Activated T-cell treated with anti-CD3 and anti-CD28 coated beads for 1 hour (primary cell): ENCODE measurements around the gene WDR37.

ENCODE experiments used
- DNase-seq: peaks from one replicate; pipeline ENCODE4 v3.0.0-alpha.2; 2020; ENCODE audit warnings: low read depth

Gene WDR37

GRCh38 chr10:1169981-1170866 lies 114.0 kb downstream of the WDR37 start:
- DNase-seq: no peak

DNA sequence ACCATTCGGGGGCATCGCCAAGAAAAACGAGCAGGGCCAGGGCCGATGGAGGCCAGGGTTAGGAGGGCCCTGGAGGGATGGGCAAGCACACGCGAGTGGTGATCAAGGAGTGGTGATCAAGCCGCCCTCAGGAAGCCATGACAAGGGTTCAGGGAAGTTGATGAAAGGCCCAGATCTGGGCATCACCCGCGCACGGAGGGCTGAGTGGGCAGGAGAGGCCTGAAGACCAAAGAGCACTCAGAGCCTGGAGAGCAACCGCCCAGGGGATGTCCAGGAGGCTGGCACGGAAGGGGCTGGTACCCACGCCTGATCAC lies 114.6 kb downstream of the WDR37 start:
- no peak for DNase-seq

DNA sequence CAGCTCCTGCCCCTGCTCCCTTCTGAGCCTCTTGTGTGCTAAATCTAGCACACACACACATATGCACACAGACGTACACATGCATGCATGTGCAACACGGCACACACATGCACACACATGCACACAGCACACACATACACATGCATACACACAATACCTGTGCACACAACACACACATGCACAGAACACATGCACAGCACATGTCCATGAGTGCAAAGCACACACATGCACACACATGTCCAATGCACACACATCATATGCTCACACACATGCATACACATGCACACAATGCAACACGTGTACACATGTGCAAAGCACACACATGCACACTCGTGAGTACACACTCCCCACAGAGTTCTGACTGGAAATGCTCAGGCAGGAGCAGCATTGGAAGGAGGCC lies 115.0 kb downstream of the WDR37 start:
- no peak for DNase-seq

DNA sequence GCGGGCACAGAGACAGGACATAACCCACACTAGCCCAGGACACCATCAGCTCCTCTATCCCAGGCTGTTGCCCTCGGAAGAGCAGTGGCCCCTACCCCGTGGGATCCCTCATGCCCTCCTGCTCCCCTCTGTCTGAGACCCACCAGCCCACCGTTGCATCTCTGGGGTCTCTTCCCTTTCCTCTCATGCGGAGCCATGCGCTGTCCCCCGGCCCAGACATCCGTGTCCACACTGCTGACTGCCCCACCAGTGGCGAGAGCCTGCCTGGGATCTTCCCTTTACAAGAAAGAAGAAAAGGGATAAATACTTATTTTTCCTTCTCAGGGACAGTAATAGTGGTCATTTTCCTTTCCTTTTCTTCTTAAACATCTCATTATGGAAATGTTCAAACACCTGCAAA lies 115.4 kb downstream of the WDR37 start:
- DNase-seq: no peak

DNA sequence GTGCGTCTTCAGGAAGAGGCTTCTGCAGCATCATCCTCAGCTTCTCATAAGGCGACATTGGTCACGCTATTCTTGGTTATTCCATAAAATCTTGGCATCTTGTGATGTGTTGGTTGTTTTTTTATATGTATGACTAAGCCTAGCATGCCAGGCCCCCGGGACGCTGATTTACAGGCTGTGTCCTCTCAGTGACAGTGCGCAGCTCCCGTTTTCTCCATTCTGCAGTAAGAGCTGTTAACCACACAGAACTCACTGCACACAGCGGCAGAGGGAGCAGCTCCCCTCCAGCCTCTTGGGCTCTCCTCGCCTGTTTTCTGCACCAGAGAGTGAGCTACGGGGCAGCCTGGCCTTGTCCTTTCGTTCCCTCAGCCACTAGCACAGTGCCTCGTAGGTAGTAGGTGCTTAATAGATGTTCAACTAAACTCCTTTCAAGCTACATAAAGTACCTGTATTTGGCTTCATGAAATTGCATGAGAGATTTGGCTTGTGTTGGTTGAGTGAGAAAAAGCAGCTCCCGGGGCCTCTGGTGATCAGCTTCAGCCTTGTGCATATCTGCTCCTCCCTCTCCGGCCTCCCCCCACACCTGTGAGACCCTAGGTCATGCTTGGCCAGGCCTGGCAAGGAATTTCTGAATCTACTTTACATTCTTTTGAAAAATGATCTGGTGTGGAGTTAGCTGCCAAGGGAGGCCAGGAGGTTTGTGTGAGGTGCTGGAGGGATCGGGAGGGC lies 116.2 kb downstream of the WDR37 start:
- no peak for DNase-seq

DNA sequence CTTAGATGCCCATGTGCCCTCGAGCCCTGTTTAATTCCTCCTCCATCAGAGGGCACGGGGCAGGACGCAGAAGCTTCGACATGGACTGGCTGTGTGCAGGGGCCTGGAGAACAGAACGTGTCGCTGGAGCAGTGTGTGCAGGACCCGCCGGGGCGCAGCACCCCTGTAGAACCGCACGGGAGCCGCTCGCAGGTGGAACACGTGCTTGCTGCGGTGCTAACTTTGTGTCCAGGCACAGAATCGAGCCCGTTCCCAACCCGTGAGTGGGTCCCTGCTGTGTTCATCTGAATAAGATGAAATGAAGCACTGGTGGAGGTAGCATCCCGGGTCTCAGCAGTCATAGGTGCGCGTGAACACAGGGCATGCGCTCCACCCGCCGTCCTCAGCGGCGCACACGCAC lies 116.9 kb downstream of the WDR37 start:
- no peak for DNase-seq

GRCh38 chr10:1174022-1174421 lies 117.8 kb downstream of the WDR37 start:
- no peak for DNase-seq

DNA sequence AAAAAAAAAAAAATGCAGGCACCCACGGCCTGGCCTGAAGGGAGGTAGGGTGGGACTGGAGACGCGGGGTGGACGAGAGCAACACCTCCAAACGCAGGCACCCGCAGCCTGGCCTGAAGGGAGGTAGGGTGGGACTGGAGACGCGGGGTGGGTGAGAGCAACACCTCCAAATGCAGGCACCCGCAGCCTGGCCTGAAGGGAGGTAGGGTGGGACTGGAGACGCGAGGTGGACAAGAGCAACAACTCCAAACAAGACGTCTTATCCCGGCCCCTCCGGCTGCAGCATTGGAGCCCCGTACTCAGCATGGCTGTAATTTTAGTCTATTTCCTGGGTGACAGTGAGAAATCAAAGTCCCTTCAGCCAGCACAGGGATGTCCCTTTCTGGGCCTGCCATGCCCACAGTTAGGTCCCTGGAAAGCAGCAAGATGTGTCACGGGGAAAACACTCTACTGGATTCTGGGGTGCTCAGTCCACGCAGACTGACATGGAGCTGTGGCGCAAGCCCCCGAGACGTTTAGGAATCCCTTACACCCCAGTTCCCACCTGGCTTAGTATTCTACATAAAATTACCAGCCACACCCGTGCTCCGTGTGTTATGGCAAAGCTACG lies 119.9 kb downstream of the WDR37 start:
- no peak for DNase-seq

DNA sequence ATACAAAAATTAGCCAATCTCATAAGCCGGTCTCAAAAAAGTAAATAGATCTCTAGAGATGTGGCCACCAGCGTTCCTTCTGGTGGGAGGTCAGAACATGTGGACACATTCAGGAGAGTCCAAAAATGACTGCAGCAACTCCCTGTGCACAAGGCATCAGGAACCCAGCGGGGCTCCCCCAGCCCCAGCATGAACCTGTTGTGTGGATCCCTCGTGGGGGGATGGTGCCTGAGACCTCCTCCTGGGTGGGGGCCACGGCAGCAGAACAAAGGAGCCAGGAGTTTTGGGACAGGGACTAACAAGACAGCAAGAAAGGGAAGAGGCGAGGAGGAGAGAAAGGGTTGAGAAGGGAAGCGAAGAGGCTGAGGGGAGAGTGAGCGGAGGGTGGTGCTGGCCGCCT lies 121.8 kb downstream of the WDR37 start:
- no peak for DNase-seq

DNA sequence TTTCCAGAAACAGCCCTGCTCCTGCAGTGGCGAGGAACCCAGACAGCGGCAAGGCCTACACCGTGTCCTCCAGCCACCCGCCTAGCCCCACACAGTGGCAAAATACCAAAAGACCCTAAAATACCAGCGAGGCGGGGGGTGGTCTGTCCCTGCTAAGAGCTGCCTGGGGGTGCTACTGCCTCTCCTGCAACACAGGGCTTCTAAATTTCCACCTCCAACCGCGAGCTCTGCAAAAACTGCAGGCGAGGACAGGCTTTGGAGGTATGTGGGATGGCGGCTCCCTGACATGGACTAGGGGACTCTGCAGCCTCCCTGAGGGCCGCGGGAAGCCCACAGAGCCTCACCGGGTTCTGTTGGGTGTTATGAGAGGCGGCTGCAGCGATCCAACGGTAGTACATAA lies 122.3 kb downstream of the WDR37 start:
- DNase-seq: no peak

DNA sequence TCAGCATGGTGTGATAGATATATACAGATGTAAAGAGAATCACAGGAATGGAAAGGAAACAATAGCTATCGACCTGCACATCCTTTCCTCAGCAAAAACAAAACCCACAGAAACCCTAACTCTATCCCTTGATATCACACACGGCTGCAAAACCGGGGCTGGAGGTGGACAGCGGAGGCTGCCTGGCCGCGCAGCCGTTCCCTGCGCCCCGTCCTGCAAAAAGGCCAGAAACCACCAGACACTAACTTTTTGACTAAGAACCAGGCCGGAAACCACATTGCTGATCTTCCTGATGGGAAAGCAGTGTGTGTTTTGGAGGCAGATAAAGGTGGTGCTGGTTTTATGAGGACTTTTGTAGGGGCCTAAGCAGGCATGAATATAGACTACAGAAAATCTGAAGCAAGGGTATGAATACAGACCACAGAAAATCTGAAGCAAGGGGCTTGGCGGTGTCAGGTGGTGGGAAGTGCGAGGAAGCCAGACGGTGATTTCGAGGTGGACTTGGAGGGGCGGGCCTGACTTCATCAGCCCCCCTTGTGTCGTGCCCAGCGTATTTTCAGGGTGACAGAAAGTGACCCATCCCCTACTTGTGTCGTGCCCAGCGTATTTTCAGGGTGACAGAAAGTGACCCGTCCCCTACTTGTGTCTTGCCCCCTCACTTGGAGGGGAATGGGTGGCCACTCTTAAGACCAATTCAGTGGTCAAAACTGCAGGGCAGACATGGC lies 123.3 kb downstream of the WDR37 start:
- DNase-seq: no peak

- DNase-seq: no peak
Measured at GRCh38 chr10:1180071-1180730, 124.0 kb downstream of the WDR37 start.

GRCh38 chr10:1180836-1181235 lies 124.7 kb downstream of the WDR37 start:
- DNase-seq: no peak
